Mucosa of descending colon (tissue), 3 donors: ENCODE measurements around the gene OR2Y1. TPM values are rescaled to one million over a fixed set of nuclear protein-coding genes. Genes with fewer than 3 reads are reported as not detected.
"Not testable (repeated sequence)": the region's sequence is repeated elsewhere in the genome, so short reads cannot be mapped to it uniquely, and the experiment has no call there.

Experiments
- ATAC-seq: fragments of 200-7000 bp; cut with Tn5 transposase; one replicate; pipeline ENCODE4 v1.9.1; 2020; ENCODE audit warnings: mild to moderate bottlenecking, moderate library complexity
- DNase-seq, 3 donors: peaks; one replicate each; pipeline ENCODE4 v3.0.0-alpha.2; 2020
- H3K36me3 ChIP-seq: fragments of 200-600 bp; one replicate; pipeline ENCODE4 v1.8.0; 2021; ENCODE audit warnings: low read depth, mild to moderate bottlenecking
- H3K4me1 ChIP-seq: fragments of 200-600 bp; one replicate; pipeline ENCODE4 v1.8.0; 2021; ENCODE audit warnings: low read depth, mild to moderate bottlenecking
- H3K4me3 ChIP-seq: fragments of 200-600 bp; one replicate; pipeline ENCODE4 v1.8.0; 2021; ENCODE audit warnings: mild to moderate bottlenecking
- H3K9me3 ChIP-seq: fragments of 200-600 bp; one replicate; pipeline ENCODE4 v1.8.0; 2021; ENCODE audit warnings: mild to moderate bottlenecking
- CTCF ChIP-seq: fragments of 200-600 bp; IDR thresholded peaks from one replicate; pipeline ENCODE4 v1.8.0; 2022; ENCODE audit warnings: antibody characterized with exemption, mild to moderate bottlenecking
- intact Hi-C, 2 donors: fragments of 100-400 bp; cut with DNase I in 1 of 2; cut with micrococcal nuclease in 1 of 2; formaldehyde crosslinking; loops; one replicate each; pipeline versions ENCODE4 v1.11.0 to v1.11.1; 2022; cut with DNase I, micrococcal nuclease
- total RNA-seq, 3 donors: library from RNA; stranded (reverse); fragmentation: NEBNext Ultra II Directional in 2 of 3; extraction: Animal tissue kit (Norgen Biotek cat#: 25700) in 2 of 3; gene quantifications; one replicate each; pipeline versions ENCODE4 v1.2.1 to v1.2.4, GENCODE V29; 2021 to 2023
- donor health status: DM: no; HTN: no; CAD: no; lungs with moderate emphysema.
- donor health status: DM: no; HTN: no; CAD: no.
- donor health status: DM: no; HTN: yes; CAD: no.

OR2Y1 gene
- total RNA-seq, 3 donors from 2014 or later: not detected

GRCh38 chr5:180769821-180770220 is 30.0 kb upstream of the OR2Y1 start:
- DNase-seq (no peak), ATAC-seq (no peak)
- H3K9me3 ChIP-seq: peaks cover 5% of the 10 kb centered on the region
- no peak overlapping the region for H3K4me3 ChIP-seq
- no peaks in the 10 kb centered on the region for H3K4me1 ChIP-seq
- no peak for TF ChIP-seq CTCF
- intact Hi-C loops: no loop called here
- H3K36me3 ChIP-seq: no peaks in the 10 kb centered on the region

GRCh38 chr5:180755601-180756000 is 15.7 kb upstream of the OR2Y1 start:
- Histone ChIP-seq H3K36me3 (no peaks in the 10 kb centered on the region), H3K9me3 (peaks cover 12% of the 10 kb centered on the region), H3K4me3 (no peak overlapping the region), H3K4me1 (no peaks in the 10 kb centered on the region)
- intact Hi-C loops: no loop called here
- ATAC-seq (no peak), DNase-seq (no peak)
- no peak for TF ChIP-seq CTCF

- no peak for TF ChIP-seq CTCF
- ATAC-seq: no peak
- H3K9me3 ChIP-seq: no peaks in the 10 kb centered on the region
- DNase-seq: no peak
- no peaks in the 10 kb centered on the region for H3K4me1 ChIP-seq
- H3K4me3 ChIP-seq: no peak overlapping the region
- no peaks in the 10 kb centered on the region for H3K36me3 ChIP-seq
- intact Hi-C loops: no loop called here
Observed at GRCh38 chr5:180744253-180744652, 4.4 kb upstream of the OR2Y1 start.

- no peaks in the 10 kb centered on the region for H3K9me3 ChIP-seq
- no peaks in the 10 kb centered on the region for H3K4me1 ChIP-seq
- intact Hi-C loops: no loop called here
- no peak for ATAC-seq
- no peaks in the 10 kb centered on the region for H3K36me3 ChIP-seq
- no peak overlapping the region for H3K4me3 ChIP-seq
- TF ChIP-seq CTCF: no peak
- DNase-seq: no peak
Observed at GRCh38 chr5:180742727-180743126, 2.9 kb upstream of the OR2Y1 start.

GRCh38 chr5:180740953-180741352 is 1.1 kb upstream of the OR2Y1 start:
- H3K36me3 ChIP-seq, H3K4me3 ChIP-seq, H3K9me3 ChIP-seq, ATAC-seq, DNase-seq, H3K4me1 ChIP-seq, intact Hi-C loops: not testable (repeated sequence)

- Histone ChIP-seq H3K4me1 (no peaks in the 10 kb centered on the region), H3K4me3 (no peak overlapping the region), H3K9me3 (no peaks in the 10 kb centered on the region), H3K36me3 (no peaks in the 10 kb centered on the region)
- DNase-seq (no peak), ATAC-seq (no peak)
- TF ChIP-seq CTCF: no peak
- intact Hi-C loops: no loop called here
Observed at GRCh38 chr5:180739271-180739670, 587 bp downstream of the OR2Y1 start.
